Measurements from ENCODE around the gene DAZL.
"Not testable (repeated sequence)": the region's sequence is repeated elsewhere in the genome, so short reads cannot be mapped to it uniquely, and the experiment has no call there.

Gene DAZL, protein sequence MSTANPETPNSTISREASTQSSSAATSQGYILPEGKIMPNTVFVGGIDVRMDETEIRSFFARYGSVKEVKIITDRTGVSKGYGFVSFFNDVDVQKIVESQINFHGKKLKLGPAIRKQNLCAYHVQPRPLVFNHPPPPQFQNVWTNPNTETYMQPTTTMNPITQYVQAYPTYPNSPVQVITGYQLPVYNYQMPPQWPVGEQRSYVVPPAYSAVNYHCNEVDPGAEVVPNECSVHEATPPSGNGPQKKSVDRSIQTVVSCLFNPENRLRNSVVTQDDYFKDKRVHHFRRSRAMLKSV

GRCh38 chr3:16604887-16605602, at the start of gene DAZL:
Gene DAZL (minus strand): TSS chr3:16605423. CDS start chr3:16605205, 218 bp downstream.
- DNase-seq, result no peak

DNA sequence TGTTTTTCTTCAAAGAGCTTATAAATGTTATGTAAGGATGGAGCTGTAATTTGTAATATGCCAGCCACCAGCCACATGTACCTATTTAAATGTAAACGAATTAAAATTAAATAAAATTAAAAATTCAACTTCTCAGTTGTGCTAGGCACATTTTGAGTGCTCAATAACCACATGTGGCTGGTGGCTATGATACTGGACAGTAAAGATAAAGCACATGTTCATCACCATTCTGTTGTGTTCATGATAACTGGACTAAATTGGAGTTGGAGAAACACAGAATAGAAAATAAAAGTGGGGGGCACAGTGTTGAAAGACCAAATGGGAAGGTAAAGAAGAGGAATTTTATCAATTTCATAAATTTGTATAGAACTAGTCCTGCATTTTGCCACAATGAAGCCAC, 49.8 kb upstream of the DAZL start:
- no peak for DNase-seq

DNA sequence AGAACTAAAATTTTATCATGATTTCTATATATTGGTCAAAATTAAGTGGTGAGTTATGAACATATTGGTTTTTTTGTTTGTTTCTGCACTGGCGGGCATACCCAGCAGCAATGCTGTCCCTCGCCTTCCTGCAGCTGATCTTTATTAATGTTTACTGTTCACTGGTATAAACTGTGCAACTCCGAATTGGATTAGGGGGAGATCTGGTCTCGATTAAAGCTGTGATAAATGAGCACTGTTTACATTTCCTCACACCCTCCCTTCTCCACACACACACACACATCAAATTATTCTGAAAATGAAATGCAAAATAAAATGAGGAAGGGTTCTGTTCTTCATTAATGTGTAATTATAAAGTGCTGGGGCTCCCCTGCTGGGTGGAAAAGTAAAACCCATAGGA, 48.5 kb upstream of the DAZL start:
- DNase-seq, result no peak

GRCh38 chr3:16647668-16648067, 42.4 kb upstream of the DAZL start:
- no peak for DNase-seq

- no peak for DNase-seq
These were observed 34.6 kb upstream of the DAZL start for GRCh38 chr3:16639806-16640205.

DNA sequence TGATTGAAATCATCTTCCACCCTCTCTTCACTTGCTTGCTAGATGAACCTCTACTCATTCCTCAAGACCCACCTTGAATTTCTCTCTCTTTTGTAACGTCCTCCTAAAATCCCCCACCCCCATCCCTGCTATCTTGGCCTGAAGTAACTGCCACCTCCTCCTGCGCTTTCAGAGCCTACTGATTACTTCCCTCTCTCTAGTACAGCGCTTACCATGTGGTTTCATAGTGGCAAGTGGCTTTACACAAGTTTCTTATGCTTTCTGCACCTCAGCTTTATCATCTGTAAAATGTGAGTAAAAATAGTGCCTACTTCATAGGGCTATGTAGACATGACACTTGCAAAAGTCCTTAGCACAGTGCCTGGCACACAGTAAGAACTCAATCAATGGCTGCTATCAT, 28.7 kb upstream of the DAZL start:
- no peak for DNase-seq

DNA sequence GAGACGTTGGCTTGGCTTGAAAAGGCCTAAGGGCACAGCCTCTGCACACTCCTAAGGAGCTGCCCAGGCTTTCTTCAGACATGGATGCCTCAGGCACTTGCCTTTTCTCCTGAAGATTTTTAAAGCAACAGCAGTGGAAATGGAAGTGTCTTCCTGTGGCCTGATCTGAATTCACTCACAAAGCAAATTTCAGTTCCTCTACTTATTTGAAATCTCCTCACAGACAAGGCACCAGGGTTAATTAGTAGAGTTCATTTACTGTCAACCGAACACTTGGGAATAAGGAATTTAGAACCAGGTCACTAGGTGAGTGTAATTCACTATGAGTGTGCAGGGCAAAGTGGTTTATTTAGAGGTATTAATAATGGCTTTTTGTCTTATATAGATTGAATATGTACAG, 27.2 kb upstream of the DAZL start:
- no peak for DNase-seq

- no peak for DNase-seq
These were observed 13.5 kb upstream of the DAZL start for GRCh38 chr3:16618721-16619120.

GRCh38 chr3:16617155-16617554, 11.9 kb upstream of the DAZL start:
- DNase-seq, result not testable (repeated sequence)

DNA sequence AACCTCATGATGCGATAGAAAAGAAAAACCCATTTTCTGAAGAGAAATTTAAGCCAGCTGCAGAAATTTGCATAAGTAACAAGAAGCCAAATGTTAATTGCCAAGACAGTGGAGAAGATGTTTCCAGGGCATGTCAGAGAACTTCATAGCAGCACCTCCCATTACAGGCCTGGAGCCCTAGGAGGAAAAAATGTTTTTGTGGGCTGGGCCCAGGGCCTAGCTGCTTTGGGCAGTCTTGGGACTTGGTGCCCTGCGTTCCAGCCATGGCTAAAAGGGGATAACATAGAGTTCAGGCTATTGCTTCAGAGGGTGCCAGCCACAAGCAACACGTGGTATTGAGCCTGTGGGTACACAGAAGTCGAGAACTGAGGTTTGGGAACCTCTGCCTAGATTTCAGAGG, 10.9 kb upstream of the DAZL start:
- DNase-seq, result no peak

GRCh38 chr3:16614033-16615031, 9.1 kb upstream of the DAZL start:
- DNase-seq, result no peak

DNA sequence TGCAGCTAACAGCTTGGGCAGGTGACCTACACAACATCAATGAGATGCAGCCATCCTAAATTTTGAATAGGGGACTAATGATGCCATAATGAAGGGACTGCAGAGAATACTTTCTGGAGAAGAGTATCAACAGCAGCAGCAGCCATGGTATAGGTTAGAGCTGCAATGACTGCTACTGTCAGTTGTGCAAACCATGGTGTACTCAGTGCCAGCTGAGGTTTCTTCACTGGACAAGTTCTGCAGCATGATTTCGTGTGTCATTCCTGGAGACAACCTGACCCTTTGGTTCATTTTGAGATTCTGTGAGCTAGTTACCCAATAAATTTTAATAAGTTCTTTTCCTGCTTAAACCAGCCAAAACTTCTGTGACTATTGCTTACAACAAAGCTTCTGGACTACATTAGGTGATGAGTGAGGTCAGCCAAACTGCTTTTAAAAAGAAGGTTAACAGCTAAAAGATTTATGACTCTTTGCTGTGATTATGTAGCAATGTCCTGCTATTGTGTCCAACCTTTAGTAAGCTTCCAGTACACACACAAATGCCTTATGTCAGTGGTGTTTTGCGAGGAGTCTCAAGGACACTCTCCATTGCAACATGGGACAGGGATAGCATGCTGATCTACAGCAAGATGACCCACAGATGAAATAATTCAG, 4.8 kb upstream of the DAZL start:
- no peak for DNase-seq

GRCh38 chr3:16608816-16609215, 3.6 kb upstream of the DAZL start:
- no peak for DNase-seq

DNA sequence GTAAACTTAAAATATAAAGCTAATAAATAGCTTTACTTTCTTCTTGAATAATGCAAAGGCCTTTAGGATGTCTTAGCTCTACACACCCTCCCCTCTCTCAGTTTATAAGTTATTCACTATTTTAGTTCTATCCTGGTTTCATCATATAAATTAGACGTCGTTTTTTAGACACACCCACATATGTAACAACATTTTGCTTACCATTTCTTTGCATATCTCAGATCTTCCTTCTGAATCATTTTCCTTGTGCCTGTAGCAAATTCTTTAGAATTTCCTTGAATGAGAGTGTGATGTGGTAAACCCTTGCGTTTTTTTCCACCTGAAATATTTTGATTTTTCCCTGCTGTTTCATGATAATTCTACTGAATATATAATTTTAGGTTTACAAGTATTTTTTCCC, 2.5 kb upstream of the DAZL start:
- DNase-seq, result no peak

- DNase-seq, result no peak
These were observed 1.2 kb upstream of the DAZL start for GRCh38 chr3:16606398-16606797.

DNA sequence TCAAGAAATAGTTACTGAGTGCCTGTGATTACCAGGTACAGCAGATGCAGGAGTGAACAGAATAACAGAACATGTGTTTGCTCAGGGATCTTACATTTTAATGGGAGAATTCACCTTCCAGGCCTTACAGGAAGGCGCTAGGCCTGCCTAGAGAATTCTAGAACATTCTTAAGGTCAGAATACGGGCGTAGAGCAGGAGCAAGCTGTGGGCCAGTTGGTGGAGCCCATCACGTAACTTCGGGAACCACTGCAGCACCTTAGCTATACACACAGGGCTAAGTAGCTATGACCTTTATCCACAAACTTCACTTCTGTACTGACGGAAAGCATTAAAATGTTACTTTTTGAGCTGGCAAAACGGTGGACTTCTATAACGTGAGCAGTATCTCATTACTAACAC, 743 bp upstream of the DAZL start:
- DNase-seq, result no peak

DNA sequence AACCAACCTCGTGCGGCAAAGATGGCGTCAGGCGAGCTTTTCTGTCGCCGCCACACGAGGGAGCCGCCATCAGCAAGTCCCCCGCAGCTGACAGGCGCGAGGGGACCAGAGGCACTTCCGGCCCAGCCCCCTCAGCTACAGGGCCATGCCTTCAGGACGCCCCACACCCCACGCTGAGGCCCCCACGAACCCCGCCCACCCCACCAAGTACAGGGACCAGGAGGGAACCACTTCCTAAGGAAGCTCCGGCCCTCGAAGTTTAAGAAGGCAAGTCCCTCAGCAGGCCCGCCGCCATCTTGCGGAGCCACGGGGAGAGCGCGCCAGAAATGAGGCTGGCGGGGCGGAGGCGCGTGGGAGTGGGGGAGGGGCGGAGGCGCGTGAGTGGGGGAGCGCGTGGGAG, 790 bp downstream of the DAZL start:
- no peak for DNase-seq

DNA sequence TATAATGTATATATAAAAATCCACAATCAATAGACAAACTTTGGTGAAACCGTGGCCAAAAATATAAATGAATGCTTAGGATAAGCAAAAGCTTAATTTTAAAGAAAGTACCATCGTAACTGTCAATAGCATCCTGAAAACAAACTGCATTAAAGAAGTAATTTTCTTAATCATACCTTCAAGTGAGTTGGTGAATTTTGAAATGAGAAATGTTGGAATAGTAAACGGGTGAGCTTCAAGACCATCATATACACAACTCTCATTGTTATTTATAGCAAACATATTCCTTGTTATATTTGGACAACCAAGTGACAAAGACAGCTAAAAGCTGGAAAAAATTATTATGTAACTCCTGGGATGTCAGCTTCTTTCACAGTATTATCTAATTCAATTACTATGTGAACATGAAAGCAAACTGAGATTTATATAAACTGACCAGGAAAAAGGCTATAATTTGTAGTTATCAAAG, 3.7 kb downstream of the DAZL start:
- DNase-seq, result no peak

GRCh38 chr3:16600780-16601536, 4.3 kb downstream of the DAZL start:
- DNase-seq, result peak; percentile 72

- no peak for DNase-seq
These were observed 5.5 kb downstream of the DAZL start for GRCh38 chr3:16599694-16600093.

DNA sequence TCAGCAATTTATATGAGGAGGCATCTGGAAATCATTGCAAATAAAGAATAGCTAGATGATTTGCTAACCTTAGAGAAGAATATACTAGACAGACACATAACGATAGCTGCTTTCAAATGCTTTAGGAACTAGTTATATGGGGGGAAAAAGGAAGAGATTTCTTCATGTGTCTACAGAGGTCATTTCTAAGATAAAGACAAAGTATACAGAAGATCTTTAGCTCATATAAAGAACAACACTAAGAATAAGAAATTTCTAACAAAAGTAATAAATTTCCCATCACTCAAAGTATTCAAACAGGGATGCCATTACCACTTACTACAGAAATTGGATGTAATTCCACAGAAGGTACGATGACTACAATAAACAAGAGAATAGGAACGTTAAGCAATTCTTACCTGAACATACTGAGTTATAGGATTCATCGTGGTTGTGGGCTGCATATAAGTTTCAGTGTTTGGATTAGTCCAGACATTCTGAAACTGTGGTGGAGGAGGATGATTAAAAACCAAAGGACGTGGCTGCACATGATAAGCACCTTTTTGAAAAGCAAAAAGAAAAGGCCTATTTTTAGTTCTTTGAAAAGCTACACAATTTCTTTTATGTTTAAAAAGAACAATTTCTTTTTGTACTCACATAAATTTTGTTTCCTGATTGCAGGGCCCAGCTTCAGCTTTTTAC, 8.7 kb downstream of the DAZL start:
- no peak for DNase-seq
